Fibroblast of villous mesenchyme (primary cell): ENCODE data around the gene GALNT10. TPM values are rescaled to one million over a fixed set of nuclear protein-coding genes. Genes with fewer than 3 reads are reported as not detected.

Experiments
- DNase-seq: peaks from one replicate; pipeline ENCODE4 v3.0.0-alpha.2; 2010; ENCODE audit warnings: low read depth
- H3K4me3 ChIP-seq: 2 replicates; pipeline ENCODE4 v1.5.1; 2011; ENCODE audit warnings: low read depth, mild to moderate bottlenecking, low read length
- CTCF ChIP-seq: IDR thresholded peaks from 2 replicates; pipeline ENCODE4 v1.5.1; 2012; ENCODE audit warnings: low read depth, mild to moderate bottlenecking, low read length; ENCODE audit not compliant: insufficient read depth
- total RNA-seq: library from RNA; depleted of rRNA; stranded (reverse); fragments of >200 nt; gene quantifications from 2 replicates; pipeline ENCODE4 v1.2.3, GENCODE V29; 2012

GALNT10 gene
- total RNA-seq, 1 donor, result 40.6 TPM

- no peak for DNase-seq
- TF ChIP-seq CTCF, result no peak
- no peak overlapping the region for H3K4me3 ChIP-seq
Measured at GRCh38 chr5:154329519-154330040, 139.0 kb downstream of the GALNT10 start.

- H3K4me3 ChIP-seq, result no peak overlapping the region
- TF ChIP-seq CTCF, result no peak
- DNase-seq, result no peak
Measured at GRCh38 chr5:154330097-154330667, 139.6 kb downstream of the GALNT10 start.

GRCh38 chr5:154331232-154331631 lies 140.7 kb downstream of the GALNT10 start:
- no peak overlapping the region for H3K4me3 ChIP-seq
- DNase-seq, result no peak
- TF ChIP-seq CTCF, result no peak

- no peak for DNase-seq
- H3K4me3 ChIP-seq, result no peak overlapping the region
- TF ChIP-seq CTCF, result no peak
Measured at GRCh38 chr5:154331924-154332323, 141.4 kb downstream of the GALNT10 start.

- TF ChIP-seq CTCF, result no peak
- DNase-seq, result no peak
- H3K4me3 ChIP-seq, result no peak overlapping the region
Measured at GRCh38 chr5:154332451-154332850, 141.9 kb downstream of the GALNT10 start.

GRCh38 chr5:154333016-154333415 lies 142.5 kb downstream of the GALNT10 start:
- no peak overlapping the region for H3K4me3 ChIP-seq
- TF ChIP-seq CTCF, result no peak
- DNase-seq, result no peak

DNA sequence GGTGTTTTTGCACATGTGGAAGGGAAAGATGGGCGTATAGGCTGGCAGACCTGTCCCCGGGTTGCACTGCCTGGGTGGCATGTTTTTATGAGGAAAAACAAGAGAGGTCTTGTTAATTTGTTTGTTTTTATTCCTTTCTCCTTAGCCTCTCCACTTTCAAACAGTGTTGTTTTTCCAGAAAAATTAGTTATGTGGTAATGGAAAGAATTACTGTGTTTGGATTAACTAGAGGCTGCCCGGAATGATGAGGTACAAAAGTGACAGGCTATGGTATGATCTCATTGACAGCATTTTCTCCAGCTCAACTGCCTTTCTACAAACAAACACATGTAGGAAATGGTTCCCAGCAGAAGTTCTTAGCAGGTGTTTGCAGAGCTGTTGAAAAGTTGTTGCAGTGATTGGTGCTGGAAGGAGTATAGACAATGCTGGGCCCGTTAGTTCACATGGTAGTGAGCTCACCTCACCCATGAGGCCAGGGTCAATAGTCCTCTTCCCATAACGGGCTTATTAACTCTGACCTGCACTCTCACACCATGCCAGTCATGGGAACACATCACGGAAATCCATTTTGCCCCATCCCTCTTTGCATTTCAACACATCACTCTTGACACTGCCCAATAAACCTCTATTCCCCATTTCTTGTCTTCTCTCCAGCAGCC lies 144.0 kb downstream of the GALNT10 start:
- TF ChIP-seq CTCF, result no peak

More for the DNA sequence above, 144.0 kb downstream of the GALNT10 start:
- H3K4me3 ChIP-seq, result no peak overlapping the region
- DNase-seq, result no peak
